BJ (cell line): ENCODE measurements around the gene RALGAPB. TPM values are rescaled to one million over a fixed set of nuclear protein-coding genes. Genes with fewer than 3 reads are reported as not detected.
A peak's percentile ranks its signal among the peaks of the same experiment; 100 is the strongest.

Experiments
- CTCF ChIA-PET: fragments of 350-600 bp; formaldehyde crosslinking; extraction: SDS; loops from one replicate; lab custom pipeline; 2021; ENCODE audit warnings: antibody characterized with exemption, inconsistent platforms; lab: Yijun Ruan, JAX
- POLR2A ChIA-PET: fragments of 300-600 bp; sonication (Branson Sonifier 250); formaldehyde crosslinking; extraction: SDS; loops from one replicate; lab custom pipeline; 2021; ENCODE audit warnings: antibody characterized with exemption; lab: Charles Lee
- DNase-seq: peaks from one replicate; pipeline ENCODE4 v3.0.0-alpha.2; 2011; ENCODE audit warnings: low read depth
- H3K27me3 ChIP-seq: 2 replicates; pipeline ENCODE4 v1.6.0; 2011; ENCODE audit warnings: low read length; ENCODE audit not compliant: control insufficient read depth, insufficient read depth
- H3K36me3 ChIP-seq: 2 replicates; pipeline ENCODE4 v1.5.1; 2011; ENCODE audit warnings: low read length; ENCODE audit not compliant: control insufficient read depth, insufficient read depth
- H3K4me3 ChIP-seq: 2 replicates; pipeline ENCODE4 v1.5.1; 2011; ENCODE audit warnings: low read depth, mild to moderate bottlenecking, control low read depth, low read length
- polyA minus RNA-seq: library from RNA; depleted of rRNA, polyadenylated mRNA; stranded (reverse); fragments of >200 nt; gene quantifications from 2 replicates; pipeline ENCODE4 v1.2.3, GENCODE V29; 2011; rRNA and poly(A)+ RNA removed
- polyA plus RNA-seq: library from polyadenylated mRNA; depleted of rRNA; stranded (reverse); fragments of >200 nt; gene quantifications from 2 replicates; pipeline ENCODE4 v1.2.3, GENCODE V29; 2011; rRNA removed
- TF ChIP-seq, protein P1 (sequence below): IDR thresholded peaks from 2 replicates; pipeline ENCODE4 v1.5.1; 2011; ENCODE audit warnings: low read depth, mild to moderate bottlenecking, control low read depth, inconsistent platforms, low read length, moderate library complexity; ENCODE audit not compliant: insufficient read depth

RALGAPB gene
- polyA plus RNA-seq = 14.8 and 24.3 TPM in 2 replicates
- polyA minus RNA-seq = 21.2 and 24.3 TPM in 2 replicates

- H3K4me3 ChIP-seq = peak within 1 kb of the TSS; percentile 71
- POLR2A ChIA-PET = interaction anchor here (0.5 to 1.0 kb wide), 2 partner anchors 37 to 47 kb away, joined by 3 to 4 read pairs; partner anchors contain the start of gene SNHG17
- DNase-seq = peak; percentile 89
These were observed at the start of gene RALGAPB for GRCh38 chr20:38472513-38473366. TSS of gene RALGAPB (plus strand) at chr20:38472843. CDS start at chr20:38488433, 15,590 bp downstream.

DNA sequence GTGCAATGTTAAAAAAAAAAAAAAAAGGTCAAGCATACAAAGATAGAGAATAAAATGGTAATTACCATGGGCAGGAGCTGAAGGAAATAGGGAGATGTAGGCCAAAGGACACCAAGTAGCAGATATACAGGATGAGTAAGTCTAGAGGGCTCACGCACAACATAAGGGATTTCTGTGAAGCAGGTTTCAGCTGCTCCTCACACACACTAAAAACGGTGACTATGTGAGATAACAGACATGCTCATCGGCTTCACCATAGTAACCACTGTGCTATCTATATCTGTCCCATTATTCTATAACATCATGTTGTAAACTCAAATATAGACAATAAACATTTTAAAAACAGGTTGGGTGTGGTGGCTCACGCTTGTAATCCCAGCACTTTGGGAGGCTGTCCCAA lies 49.1 kb upstream of the RALGAPB start:
- no peak for DNase-seq
- CTCF ChIA-PET = interaction anchor here (1.0 to 1.6 kb wide), 2 partner anchors 15 to 22 kb away, joined by 3 to 5 read pairs; no protein-coding TSS in a partner anchor
- POLR2A ChIA-PET = no interaction called here
- Histone ChIP-seq H3K36me3 (peaks cover 49% of the 10 kb centered on the region), H3K4me3 (no peak overlapping the region), H3K27me3 (no peaks in the 10 kb centered on the region)
- TF ChIP-seq, protein P1, sequence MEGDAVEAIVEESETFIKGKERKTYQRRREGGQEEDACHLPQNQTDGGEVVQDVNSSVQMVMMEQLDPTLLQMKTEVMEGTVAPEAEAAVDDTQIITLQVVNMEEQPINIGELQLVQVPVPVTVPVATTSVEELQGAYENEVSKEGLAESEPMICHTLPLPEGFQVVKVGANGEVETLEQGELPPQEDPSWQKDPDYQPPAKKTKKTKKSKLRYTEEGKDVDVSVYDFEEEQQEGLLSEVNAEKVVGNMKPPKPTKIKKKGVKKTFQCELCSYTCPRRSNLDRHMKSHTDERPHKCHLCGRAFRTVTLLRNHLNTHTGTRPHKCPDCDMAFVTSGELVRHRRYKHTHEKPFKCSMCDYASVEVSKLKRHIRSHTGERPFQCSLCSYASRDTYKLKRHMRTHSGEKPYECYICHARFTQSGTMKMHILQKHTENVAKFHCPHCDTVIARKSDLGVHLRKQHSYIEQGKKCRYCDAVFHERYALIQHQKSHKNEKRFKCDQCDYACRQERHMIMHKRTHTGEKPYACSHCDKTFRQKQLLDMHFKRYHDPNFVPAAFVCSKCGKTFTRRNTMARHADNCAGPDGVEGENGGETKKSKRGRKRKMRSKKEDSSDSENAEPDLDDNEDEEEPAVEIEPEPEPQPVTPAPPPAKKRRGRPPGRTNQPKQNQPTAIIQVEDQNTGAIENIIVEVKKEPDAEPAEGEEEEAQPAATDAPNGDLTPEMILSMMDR = no peak

More at GRCh38 chr20:38472513-38473366, at the start of gene RALGAPB:
- TF ChIP-seq, protein P1 = peak; percentile 65
- CTCF ChIA-PET = interaction anchor here (0.6 to 2.6 kb wide), 9 partner anchors 13 to 86 kb away, joined by 3 to 12 read pairs (median 4); partner anchors contain the start of gene SNHG17
- no peaks in the 10 kb centered on the region for H3K36me3 ChIP-seq
- H3K27me3 ChIP-seq = no peaks in the 10 kb centered on the region

- Histone ChIP-seq H3K27me3 (no peaks in the 10 kb centered on the region), H3K4me3 (no peak overlapping the region), H3K36me3 (peaks cover 52% of the 10 kb centered on the region)
- TF ChIP-seq, protein P1 = no peak
- POLR2A ChIA-PET = no interaction called here
- DNase-seq = no peak
- CTCF ChIA-PET = interaction anchor here (0.6 to 3.0 kb wide), 4 partner anchors 16 to 68 kb away, joined by 3 to 10 read pairs (median 4); no protein-coding TSS in a partner anchor
These were observed 48.2 kb upstream of the RALGAPB start for GRCh38 chr20:38424401-38424800.

DNA sequence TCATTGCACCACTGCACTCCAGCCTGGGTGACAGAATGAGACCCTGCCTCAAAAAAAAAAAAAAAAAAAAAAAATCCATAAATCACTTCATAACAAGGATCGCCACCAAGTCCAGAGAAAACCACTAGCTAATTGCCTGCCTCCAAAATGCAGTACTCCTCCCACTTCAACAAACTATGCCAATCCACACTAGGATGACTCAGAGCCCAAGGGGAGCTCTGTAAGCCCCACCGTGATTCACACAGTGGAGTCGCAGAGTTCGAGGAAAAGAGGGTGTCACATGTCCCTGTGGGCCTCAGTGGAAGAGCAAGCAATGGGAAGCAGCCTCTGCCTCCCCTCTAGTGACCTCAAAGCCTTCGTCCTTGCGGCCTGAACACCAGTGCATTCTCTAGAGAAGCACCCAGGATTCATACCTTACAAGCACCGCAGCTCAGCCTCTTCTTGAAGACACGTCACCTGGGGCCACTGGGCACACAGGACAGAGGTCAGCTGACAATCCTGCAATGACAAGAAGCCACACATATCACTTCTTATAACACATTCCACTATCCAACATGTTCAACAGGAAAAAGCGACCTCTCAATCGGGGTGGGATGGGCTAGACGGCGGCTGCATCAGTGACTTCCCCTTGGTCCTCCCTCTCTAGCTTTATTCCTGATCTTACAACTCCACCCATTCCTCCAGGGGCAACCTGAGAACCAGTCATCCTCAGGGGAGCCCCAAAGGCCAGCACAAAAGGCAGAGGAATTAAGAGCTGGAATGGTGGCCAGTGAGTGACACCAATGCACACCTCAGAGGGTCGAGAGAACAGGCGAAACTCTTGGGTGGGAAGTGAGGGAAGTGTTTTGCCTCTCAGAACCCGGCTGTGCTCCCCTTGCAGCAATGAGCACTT lies 46.4 kb upstream of the RALGAPB start:
- peaks cover 49% of the 10 kb centered on the region for H3K36me3 ChIP-seq
- no peaks in the 10 kb centered on the region for H3K27me3 ChIP-seq
- DNase-seq = peak; percentile 73
- no peak overlapping the region for H3K4me3 ChIP-seq
- CTCF ChIA-PET = interaction anchor here (0.6 to 3.0 kb wide), 6 partner anchors 9 to 1443 kb away, joined by 3 to 12 read pairs (median 4); partner anchors contain the start of gene SNHG17
- POLR2A ChIA-PET = interaction anchor here (0.6 kb wide), 4 partner anchors 14 to 342 kb away, joined by 3 to 7 read pairs (median 4); no protein-coding TSS in a partner anchor
- TF ChIP-seq, protein P1 = no peak
